CD4-positive, alpha-beta T cell treated with Interleukin-6 at 100 ng/mL for 8 hours (primary cell): Measurements from ENCODE around the gene GOLGA3.
"Not testable (repeated sequence)": the region's sequence is repeated elsewhere in the genome, so short reads cannot be mapped to it uniquely, and the experiment has no call there.

Experiments
- DNase-seq: peaks from one replicate; pipeline ENCODE4 v3.0.0-alpha.2; 2020; ENCODE audit warnings: mixed read lengths, low spot score

Gene GOLGA3

DNA sequence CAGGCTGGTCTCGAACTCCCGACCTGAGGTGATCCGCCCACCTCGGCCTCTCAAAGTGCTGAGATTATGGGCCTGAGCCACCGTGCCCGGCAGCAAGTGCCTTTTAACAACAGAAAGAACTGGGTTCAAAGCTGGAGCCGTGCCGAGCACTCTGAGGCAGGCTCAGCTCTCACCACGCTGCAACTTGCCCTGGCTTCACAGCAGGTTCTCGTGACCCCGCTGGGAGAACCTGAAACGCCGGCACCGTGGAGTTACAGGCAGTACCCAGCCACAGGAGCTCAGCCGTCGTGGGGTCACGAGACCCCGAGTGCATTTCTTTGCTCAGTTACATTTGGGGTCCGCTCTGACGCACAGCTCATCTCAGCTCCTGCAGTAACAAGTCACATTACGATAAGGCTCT lies 14.4 kb downstream of the GOLGA3 start:
- DNase-seq = no peak

DNA sequence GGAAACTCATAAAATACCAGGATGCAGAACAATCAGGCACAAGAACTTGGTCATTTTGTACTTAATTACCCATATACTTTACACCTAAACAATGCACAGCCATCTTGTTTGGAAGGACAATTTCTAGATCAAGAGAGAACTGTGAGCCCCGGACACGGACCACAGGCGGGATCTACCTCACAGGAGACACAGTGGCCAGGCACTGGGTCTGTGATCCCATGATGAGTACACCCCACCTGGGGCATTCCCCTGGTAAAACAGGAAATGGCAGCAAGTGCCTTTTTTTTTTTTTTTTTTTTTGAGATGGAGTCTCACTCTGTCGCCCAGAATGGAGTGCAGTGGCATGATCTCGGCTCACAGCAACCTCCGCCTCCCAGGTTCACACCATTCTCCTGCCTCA lies 15.2 kb downstream of the GOLGA3 start:
- DNase-seq = no peak

- DNase-seq = no peak
Observed at GRCh38 chr12:132812631-132813305, 15.9 kb downstream of the GOLGA3 start.

DNA sequence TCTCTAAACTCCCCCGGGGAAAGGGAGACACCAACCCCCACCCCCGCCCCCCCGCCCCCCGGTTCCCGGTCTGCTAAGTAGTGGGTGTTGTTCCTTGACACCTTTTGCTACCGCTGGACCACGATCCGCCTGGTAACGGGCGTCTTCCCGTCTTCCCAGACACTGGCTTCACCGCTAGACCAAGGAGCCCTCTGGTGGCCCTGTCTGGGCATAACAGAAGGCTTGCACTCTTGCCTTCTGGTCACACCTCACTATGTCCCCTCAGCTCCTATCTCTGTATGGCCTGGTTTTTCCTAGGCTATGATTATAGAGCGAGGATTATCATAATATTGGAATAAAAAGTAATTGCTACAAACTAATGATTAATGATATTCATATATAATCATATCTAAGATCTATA lies 19.3 kb downstream of the GOLGA3 start:
- DNase-seq = not testable (repeated sequence)

GRCh38 chr12:132807295-132808092 lies 21.2 kb downstream of the GOLGA3 start:
- DNase-seq = no peak

DNA sequence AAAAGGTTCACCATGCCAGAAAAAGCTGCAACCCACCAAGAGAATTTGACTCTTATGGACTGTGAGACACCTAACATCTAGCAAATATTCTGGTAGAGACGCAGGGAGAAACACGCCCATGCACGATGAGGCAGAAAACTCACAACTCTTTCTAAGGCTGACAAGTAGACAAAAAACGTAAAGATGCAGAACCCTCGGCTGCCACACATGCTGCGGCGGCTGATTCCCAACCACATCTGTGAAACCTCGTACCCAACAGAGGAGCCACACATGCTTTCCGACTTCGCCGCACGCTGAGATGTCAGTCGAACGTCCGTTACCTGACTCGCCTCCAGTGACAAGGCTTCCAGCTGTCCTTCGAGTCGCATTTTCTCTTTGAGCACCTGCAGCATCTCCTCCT lies 21.8 kb downstream of the GOLGA3 start:
- no peak for DNase-seq

- no peak for DNase-seq
Observed at GRCh38 chr12:132804426-132804861, 24.2 kb downstream of the GOLGA3 start.

GRCh38 chr12:132803888-132804287 lies 24.8 kb downstream of the GOLGA3 start:
- no peak for DNase-seq

DNA sequence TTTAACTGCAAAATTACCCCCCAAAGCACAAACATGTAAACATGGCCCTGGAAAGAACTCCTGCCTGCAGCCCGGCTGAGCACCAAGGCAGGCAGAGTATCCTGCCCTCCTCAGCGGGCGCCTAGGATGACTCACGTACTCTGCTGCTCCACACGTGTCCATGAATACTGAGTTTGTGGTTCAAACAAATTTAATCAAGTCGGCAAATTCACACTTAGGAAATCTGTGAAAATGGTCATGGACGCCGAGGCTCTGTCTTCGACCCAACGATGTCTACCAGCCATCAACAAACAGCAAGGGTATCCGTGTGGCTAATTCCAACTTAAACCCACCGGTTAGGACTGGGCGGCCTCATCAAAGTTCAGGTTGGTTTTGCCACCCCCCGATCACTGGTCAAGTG lies 25.5 kb downstream of the GOLGA3 start:
- no peak for DNase-seq

DNA sequence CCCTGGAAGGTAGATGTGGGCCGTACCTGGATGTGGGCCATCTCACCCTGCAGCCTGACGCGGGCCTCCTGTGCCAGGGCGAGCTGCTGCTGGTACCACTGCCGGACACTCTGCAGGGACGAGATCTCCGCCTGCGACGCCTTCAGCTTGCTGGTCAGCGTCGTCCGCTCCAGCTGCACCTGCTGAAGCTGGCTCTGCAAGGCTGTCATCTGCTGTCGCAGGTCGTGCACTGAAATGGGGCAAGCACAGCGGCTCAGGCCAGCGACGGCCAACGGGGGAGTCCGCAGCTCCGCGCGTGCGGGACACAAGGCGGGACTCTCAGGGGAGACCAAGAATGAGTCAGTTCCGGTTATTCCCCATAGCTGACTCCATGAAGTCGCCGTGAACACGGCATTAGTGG lies 26.9 kb downstream of the GOLGA3 start:
- no peak for DNase-seq

DNA sequence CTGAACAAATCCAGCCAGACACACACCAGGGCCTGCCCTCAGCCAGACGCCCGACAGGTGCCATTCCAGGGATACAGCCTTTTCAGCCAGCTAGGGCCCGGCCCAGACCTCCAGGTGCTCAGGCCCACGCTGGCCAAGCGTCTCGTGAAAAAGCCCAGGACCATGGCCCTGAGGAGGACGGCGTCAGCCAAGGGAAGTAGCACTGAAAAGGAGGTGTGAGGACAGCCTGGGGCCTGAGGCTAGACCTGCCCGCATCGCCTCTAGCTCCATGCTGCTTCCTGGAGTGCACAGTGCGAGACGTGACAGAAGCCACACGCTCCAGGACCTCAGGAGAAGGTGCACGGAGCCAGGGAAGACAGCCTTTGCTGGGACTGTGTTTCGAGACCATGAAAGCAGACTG lies 29.8 kb downstream of the GOLGA3 start:
- DNase-seq = no peak

DNA sequence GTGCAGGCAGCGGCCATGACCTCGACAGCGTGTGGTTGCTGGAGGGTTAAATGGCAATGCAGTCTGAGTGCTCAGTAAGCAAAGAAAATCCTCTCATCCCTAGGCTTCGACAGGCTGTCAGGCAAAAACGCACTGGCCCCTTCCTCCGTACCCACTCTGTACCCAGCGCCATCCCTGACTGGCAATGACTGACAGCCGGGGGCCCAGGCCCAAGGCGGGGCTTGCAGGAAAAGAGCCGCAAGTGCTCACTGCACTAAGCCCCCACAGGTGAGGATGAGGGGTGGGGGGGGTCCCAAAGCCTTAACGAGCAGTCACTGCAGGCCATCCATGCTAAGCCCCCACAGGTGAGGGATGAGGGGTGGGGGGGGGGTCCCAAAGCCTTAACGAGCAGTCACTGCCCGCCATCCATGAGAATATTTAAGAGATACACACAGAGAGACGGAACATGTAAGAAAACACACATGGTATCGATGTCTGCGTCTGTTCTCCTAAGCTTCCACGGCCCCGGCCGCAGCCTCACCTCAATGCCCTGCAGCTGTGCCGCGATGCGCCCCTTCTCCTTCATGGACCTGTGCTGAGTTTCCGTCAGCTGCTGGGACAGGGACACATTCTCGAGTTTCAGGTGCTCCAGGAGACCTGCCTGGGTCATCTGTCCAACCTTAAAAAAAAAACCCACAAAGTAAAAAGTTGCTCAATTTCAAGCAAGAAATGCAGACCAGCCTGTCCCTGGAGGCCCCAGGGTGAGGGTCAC lies 30.7 kb downstream of the GOLGA3 start:
- DNase-seq = no peak

DNA sequence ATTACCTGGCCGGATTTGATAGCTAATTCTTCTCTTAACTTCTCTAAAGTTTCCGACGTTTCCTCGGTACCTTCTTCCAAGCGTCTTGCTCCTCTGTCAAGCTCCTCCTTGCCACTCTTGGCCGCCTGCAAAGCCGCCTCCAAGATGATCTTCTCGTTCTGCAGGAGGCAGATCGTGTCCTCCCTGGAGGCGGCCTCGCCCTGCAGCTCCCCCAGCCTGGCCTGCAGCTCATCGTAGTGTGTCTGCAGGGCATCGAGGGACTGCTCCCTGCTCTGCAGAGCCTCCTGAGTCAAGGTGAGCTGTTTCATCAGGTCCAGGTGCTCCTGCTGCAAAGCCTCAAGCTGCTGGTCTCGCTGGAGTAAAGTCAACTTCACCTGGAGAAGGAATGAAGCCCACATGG lies 32.8 kb downstream of the GOLGA3 start:
- no peak for DNase-seq

DNA sequence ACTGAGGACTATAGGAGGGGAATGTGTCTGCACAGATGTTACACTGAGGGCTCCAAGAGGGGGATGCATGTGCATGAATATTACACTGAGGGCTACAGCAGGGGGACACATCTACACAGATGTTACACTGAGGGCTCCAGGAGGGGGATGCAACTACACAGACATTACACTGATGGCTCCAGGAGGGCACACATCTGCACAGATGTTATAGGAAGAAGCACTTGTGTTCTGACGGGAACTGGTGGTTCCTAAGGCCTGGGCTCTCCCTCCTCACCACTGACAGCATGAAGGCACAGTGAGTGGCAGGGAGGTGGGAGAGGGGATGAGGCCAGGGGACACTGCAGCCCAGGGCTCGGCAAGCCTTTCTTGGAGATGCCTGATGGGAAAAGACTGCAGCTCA lies 36.7 kb downstream of the GOLGA3 start:
- not testable (repeated sequence) for DNase-seq

DNA sequence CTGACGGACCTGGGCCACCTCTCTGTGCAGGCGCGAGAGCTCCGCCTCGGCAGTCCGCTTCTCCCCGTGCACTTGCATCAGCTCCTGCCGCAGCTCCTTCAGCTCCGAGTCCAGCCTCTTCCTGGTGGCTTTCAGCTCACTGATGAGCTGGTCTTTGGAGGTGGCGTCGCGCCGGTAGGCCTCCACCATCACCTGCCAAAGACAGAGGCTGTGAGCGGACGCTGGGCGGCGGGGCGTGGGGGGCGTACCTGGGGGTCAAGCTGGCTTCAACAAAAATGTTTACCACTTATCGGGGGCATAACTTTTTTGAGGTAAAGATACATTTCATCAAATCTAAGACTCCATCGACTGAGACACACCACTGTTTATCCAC lies 39.6 kb downstream of the GOLGA3 start:
- DNase-seq = no peak

DNA sequence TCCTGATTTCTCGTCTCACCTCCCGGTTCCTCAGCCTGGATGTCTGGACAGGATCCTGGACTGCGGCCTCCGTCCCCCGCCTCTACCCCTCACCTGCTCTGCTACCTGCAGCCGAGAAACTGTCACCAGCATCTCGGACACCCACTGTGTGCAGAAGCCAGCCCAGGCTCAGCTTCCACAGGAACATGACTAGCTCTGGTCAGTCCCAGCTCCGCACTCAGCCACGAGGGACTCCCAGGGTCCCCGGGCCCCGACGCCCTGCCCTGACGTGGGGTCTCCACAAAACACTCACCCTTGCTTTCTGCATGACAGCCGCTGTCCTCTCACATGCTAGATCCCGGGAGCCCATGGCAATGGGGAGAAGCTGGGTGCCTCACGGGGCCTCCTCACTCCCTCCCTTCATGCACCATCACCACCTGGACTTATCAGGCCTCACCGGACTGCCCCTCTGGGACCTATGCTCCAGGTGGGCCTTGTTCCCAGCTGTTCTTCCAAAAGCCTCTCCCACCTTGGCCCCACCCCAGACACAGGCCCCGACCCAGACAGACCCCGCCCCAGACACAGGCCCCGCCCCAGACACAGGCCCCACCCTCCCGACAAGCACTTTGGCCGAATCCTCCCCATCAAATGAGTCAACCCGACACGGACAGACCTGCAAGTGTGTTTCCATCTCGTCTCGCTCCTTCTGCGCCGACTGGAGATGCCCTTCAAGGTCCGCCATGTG lies 40.1 kb downstream of the GOLGA3 start:
- DNase-seq = no peak

- no peak for DNase-seq
Observed at GRCh38 chr12:132787877-132788276, 40.8 kb downstream of the GOLGA3 start.

GRCh38 chr12:132786192-132786591 lies 42.5 kb downstream of the GOLGA3 start:
- DNase-seq = no peak

- no peak for DNase-seq
Observed at GRCh38 chr12:132784580-132784979, 44.1 kb downstream of the GOLGA3 start.

DNA sequence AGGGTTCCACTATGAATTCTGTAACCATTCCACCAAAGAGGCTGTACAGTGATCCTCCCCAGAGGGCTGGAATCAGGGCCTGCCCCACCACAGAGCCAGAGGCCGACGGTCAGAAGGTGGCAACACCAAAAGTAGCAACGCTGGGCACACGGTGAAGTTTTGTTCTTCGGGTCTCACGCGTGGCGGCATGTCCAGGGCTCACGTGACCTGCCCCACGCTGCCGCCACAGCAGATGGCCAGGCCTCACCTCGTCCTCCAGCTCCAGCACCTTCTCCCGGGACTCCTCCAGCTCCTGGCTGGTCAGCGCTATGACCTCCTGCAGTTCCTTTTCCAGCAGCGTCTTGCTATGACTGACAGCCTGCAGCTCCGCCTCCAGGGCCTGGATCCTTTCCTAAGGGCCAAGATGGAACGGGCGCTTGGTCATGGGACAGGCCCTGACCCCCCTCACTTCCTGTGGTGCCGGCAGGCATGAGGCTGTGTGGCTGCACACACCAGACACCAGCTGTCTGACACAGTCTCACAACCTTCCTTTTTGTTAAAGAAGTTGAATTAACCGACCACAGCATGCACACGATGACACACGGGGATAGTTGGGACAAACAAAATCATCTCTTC lies 44.6 kb downstream of the GOLGA3 start:
- no peak for DNase-seq

DNA sequence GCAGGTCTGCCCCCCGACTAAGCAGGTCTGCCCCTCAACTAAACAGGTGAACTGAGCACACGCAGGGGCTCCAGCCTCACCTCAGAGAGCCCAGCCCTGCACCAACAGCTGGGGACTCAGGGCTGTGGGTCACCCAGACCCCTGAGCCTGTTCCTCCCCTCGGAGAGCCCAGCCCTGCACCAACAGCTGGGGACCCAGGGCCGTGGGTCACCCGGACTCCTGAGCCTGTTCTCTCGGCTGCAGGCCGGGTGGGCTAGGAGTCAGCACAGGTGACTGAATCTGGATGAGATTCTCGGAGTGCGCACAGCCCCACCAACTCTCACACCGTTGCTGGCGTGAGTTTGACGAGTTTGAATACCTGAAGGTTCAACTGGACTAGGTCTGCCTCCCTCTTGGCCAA lies 46.7 kb downstream of the GOLGA3 start:
- no peak for DNase-seq

DNA sequence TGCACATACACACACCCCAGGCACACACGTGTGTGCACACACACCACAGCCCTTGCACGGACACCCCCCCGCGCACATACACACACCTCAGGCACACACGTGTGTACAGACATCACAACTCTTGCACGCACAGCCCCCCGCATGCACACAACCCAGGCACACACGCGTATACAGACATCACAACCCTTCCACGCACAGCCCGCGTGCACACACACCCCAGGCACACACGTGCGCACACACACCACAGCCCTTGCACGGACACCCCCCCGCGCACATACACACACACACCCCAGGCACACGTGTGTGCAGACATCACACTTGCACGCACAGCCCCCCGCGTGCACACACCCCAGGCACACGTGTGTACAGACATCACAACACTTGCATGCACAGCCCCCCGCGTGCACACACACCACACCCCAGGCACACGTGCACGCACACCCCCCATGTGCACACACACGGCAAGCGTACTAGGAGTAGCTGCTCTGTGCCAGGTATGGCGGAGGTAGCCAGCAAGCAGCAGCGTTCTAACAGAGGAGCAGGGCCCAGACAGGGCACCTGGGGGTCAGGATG lies 48.8 kb downstream of the GOLGA3 start:
- DNase-seq = no peak
